GM04504 (cell line): ENCODE data around the gene CERS1.

Source experiments
- DNase-seq: peaks from one replicate; pipeline ENCODE4 v3.0.0-alpha.2; 2012; ENCODE audit warnings: low read depth

CERS1 gene

DNA sequence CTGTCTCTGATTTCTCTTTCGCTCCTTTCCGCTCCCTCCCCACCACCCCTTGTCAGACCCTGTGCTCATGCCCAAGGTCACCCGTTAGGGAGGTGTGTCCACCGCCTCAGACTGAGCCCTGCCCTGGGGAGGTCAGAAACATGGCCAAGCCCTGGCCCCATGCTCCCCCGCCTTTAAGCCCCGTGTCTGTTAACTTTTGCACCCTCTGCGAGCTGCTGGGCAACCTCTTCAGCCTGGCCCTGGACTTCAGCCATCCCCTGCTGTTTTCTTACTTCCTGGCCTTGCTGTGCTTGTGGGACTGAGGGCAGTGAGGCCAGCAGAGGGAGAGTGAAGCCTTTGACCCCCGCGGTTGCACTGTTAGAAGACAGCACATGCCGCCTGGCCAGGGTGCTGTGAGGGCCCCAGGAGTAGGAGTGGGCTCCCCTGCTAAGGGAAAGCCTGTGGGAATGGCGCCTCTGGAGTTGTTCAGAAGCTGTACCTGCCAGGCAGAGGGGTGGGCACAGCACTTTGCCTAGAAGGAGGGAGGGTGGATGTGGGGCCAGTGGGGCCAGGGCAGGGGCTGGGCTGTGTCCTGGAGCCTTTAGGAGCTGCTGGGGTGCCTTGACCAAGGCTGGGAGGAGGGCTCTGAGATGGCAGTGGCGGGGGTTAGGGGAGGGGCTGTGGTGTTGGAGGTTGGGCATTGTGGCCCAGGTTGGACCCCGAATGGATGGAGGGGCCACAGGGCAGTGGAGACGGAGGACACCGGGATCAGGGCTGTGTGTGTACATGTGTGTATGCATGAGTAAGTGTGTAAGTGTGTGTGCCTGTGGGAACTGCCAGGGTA lies 56.3 kb downstream of the CERS1 start:
- no peak for DNase-seq

DNA sequence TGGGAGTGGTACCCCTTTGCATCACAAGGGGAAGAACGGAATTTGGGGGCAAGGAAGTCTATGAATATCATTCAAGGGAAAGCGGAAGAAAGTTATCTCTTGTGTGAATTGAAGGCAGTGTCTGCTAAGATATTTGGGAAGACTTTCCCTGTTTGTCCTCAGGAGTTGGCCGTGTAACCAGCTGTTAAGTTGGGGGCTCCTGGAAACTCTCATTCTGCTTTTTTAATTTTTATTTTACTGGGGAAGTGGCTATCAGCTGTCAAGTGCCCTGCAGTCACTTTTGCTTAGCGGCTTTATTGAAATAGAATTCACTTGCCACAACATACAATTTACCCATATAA lies 61.3 kb downstream of the CERS1 start:
- DNase-seq, result no peak

DNA sequence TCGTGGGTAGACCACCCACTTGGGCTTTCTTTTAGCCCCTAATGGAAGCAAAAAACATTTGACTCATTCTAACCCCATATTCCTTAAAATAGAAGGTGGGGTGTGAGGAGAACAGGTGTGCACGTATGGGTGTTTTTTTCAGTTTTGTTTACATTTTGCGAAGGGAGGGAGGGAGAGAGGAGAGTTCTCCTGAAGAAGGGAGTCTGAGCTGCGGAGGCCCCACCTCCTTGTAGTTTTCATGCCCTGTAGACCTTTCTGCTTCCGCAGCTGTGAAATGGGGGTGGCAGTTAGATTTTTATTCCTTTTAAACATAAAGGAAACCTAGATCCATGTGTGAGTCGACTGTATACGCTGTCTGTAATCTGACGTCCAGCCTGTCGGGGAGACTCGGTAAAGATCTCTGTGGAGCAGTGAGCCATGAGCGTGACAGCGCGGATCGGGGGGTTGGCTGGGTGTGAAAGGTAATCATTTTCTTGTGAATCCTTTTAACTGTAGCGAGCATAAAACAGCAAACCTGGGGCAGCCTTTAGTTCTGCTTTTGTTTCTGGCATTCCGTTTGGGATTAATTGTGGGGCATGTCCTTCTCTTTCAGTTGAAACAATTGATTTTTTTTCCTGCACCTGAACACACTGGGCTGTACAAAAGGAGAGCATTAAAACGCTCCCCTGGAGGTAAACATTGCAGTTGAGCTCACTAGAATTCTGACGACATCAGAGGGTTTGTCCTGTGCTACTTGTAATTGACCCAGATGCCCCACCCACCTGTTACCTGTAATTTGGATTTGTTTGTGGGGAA lies 61.9 kb downstream of the CERS1 start:
- no peak for DNase-seq

GRCh38 chr19:18833141-18833476 lies 62.8 kb downstream of the CERS1 start:
- no peak for DNase-seq

DNA sequence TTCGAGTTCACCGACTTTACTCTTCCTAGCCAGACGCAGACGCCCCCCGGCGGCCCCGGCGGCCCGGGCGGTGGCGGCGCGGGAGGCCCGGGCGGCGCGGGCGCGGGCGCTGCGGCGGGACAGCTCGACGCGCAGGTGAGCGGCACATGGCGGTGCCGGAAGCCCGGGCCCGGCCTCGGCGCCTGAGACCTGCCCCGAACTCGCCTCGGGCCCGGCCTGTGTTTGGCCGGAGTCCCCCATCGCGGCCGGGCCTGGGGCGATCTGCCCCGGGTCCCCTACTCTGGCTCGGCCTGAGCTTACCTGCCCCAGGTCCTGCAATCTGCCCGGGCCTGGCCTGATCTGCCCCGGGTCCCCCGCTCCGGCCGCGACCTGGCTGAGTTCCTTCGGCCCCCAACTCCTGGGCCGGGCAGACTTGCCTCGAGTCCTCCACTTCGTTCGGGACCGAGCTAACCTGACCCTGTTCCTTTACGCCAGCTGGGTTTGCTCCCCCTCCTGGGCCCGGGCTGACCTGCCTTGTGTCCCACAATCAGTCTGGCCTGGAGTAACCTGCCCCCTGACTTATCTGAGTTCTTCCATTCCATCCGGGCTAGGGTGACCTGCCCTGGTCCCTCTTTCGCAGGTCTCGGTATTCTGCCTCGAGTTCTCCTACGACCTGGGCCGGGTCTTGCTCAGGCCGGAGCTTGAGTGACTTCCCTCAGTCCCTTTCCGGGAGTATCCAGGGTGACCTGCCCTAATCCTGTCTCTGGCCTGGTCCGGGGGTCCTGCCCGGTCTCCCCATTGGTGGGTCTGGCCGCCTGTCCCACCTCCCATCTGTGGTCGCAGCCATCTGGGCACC lies 63.4 kb downstream of the CERS1 start:
- no peak for DNase-seq

DNA sequence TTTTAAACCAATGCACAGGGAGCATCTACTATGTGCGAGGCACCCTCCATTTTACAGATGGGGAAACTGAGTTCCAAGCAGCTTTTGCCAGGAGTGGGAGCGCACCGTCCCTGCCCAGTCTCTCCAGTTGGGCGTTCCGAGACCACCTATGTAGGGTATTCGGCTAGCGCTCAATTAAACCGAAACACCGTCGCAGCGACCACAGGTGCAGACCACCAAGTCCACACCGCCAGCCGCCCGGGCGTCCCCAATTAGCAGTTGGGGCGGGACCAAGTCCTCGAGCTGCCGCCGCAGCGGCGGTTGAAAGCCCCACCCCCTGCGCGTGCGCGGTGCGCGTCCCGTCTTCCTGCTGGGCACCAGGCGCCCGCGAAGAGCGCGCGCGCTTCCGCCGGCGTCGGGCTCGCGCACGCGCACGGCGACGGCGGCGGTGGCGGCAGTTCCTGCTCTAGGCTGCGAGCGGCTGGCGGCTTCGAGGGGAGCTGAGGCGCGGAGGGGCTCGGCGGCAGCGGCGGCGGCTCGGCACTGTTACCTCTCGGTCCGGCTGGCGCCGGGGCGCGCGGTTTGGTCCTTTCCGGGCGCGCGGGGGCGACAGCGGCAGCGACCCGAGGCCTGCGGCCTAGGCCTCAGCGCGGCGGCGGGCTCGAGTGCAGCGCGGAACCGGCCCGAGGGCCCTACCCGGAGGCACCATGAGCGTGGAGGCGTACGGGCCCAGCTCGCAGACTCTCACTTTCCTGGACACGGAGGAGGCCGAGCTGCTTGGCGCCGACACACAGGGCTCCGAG lies 64.2 kb downstream of the CERS1 start, which contains the start of gene UPF1:
Gene UPF1 (plus strand): TSS at position 436 of the 782 bp plus-strand sequence. CDS start 251 bp downstream, at position 687.
- DNase-seq, result peak; percentile 72

- DNase-seq, result no peak
Measured at GRCh38 chr19:18830488-18830887, 65.5 kb downstream of the CERS1 start.

GRCh38 chr19:18828786-18829185 lies 67.2 kb downstream of the CERS1 start:
- DNase-seq, result no peak
